SK-N-SH (cell line): ENCODE results near the gene LEKR1. TPM values are rescaled to one million over a fixed set of nuclear protein-coding genes. Genes with fewer than 3 reads are reported as not detected.

Experiments used
- CTCF ChIA-PET: fragments of 300-600, 350-600 bp; formaldehyde crosslinking; extraction: SDS; loops from one replicate; lab custom pipeline; 2021; lab: Yijun Ruan, JAX
- POLR2A ChIA-PET: fragments of 350-600 bp; sonication (Branson Sonifier 250); formaldehyde crosslinking; extraction: SDS; loops from one replicate; lab custom pipeline; 2020; ENCODE audit warnings: antibody characterized with exemption, inconsistent platforms; lab: Yijun Ruan, JAX
- DNase-seq: peaks from one replicate; pipeline ENCODE4 v3.0.0; 2012
- H2AFZ ChIP-seq: fragments of 200-600 bp; sonication (generic); 2 replicates; pipeline ENCODE4 v1.8.1; 2016; ENCODE audit warnings: antibody characterized with exemption, mild to moderate bottlenecking, low read depth
- H3F3A ChIP-seq: fragments of 200-600 bp; sonication (generic); replicated peaks from 2 replicates; pipeline ENCODE3; 2016; ENCODE audit warnings: antibody characterized with exemption, mild to moderate bottlenecking; ENCODE audit not compliant: insufficient read depth
- H3K27ac ChIP-seq, 2 experiments: fragments of 200-500 bp in 1 of 2; fragments of 200-600 bp in 1 of 2; sonication (Bioruptor generic) in 1 of 2; sonication (generic), shearing (Covaris generic) in 1 of 2; 2 replicates each; pipeline versions ENCODE4 v1.5.1 to v1.6.1; 2014 to 2016; ENCODE audit warnings: low read depth in 2 of 2, inconsistent platforms in 1 of 2, low read length in 1 of 2, mild to moderate bottlenecking in 1 of 2, mixed read lengths in 1 of 2
- H3K27me3 ChIP-seq: fragments of 200-600 bp; sonication (generic), shearing (Covaris generic); 2 replicates; pipeline ENCODE4 v1.6.1; 2016; ENCODE audit warnings: mixed run types; ENCODE audit not compliant: insufficient read depth
- H3K36me3 ChIP-seq, 2 experiments: fragments of 200-500 bp in 1 of 2; fragments of 200-600 bp in 1 of 2; sonication (Bioruptor generic) in 1 of 2; sonication (generic) in 1 of 2; replicated peaks in 1 of 2; 2 replicates each; pipeline versions ENCODE3 to v1.5.1; 2014 to 2016; ENCODE audit warnings: low read length in 1 of 2, mild to moderate bottlenecking in 1 of 2; ENCODE audit not compliant: insufficient read depth in 2 of 2, control insufficient read depth in 1 of 2
- H3K4me1 ChIP-seq, 2 experiments: fragments of 200-500 bp in 1 of 2; fragments of 200-600 bp in 1 of 2; sonication (Bioruptor generic) in 1 of 2; sonication (generic), shearing (Covaris generic) in 1 of 2; 2 replicates each; pipeline versions ENCODE4 v1.5.1 to v1.6.1; 2014 to 2016; ENCODE audit warnings: low read depth in 1 of 2, low read length in 1 of 2, mixed run types in 1 of 2; ENCODE audit not compliant: insufficient read depth in 2 of 2, control insufficient read depth in 1 of 2
- H3K4me2 ChIP-seq: fragments of 200-600 bp; sonication (generic), shearing (Covaris generic); 2 replicates; pipeline ENCODE4 v1.6.1; 2017; ENCODE audit warnings: mixed run types
- H3K4me3 ChIP-seq, 2 experiments: fragments of 200-500 bp in 1 of 2; fragments of 200-600 bp in 1 of 2; sonication (Bioruptor generic) in 1 of 2; sonication (generic), shearing (Covaris generic) in 1 of 2; 2 replicates each; pipeline versions ENCODE4 v1.5.1 to v1.8.1; 2014 to 2016; ENCODE audit warnings: low read depth in 2 of 2, inconsistent platforms in 1 of 2, low read length in 1 of 2, mild to moderate bottlenecking in 1 of 2, mixed read lengths in 1 of 2, moderate library complexity in 1 of 2
- H3K79me2 ChIP-seq: fragments of 200-600 bp; sonication (generic); 2 replicates; pipeline ENCODE4 v1.8.1; 2017; ENCODE audit warnings: mild to moderate bottlenecking; ENCODE audit not compliant: insufficient read depth
- H3K9ac ChIP-seq: fragments of 200-600 bp; sonication (generic); 2 replicates; pipeline ENCODE4 v1.6.1; 2017; ENCODE audit warnings: mixed run types
- H3K9me2 ChIP-seq: fragments of 200-600 bp; sonication (generic); 2 replicates; pipeline ENCODE4 v1.6.1; 2017; ENCODE audit warnings: mixed run types
- H3K9me3 ChIP-seq: fragments of 200-600 bp; sonication (generic); 2 replicates; pipeline ENCODE4 v1.6.1; 2017; ENCODE audit warnings: mixed run types, mild to moderate bottlenecking, moderate library complexity
- H4K20me1 ChIP-seq: fragments of 200-600 bp; sonication (generic); 2 replicates; pipeline ENCODE4 v1.6.1; 2017; ENCODE audit warnings: mild to moderate bottlenecking, mixed run types; ENCODE audit not compliant: insufficient read depth
- ELF1 ChIP-seq: IDR thresholded peaks from 2 replicates; pipeline ENCODE4 v1.4.0; 2012
- EP300 ChIP-seq, 2 experiments: IDR thresholded peaks; 2 replicates each; pipeline versions ENCODE4 v1.4.0 to v1.6.1; 2012; ENCODE audit warnings: borderline replicate concordance in 1 of 2, low read depth in 1 of 2, low read length in 1 of 2
- EZH2phosphoT487 ChIP-seq: fragments of 200-600 bp; sonication (generic); IDR thresholded peaks from 2 replicates; pipeline ENCODE4 v1.6.1; 2017; ENCODE audit warnings: low read depth, mixed run types, mild to moderate bottlenecking, antibody characterized with exemption, moderate library complexity, borderline replicate concordance
- FOXM1 ChIP-seq: IDR thresholded peaks from 2 replicates; pipeline ENCODE4 v1.4.0; 2012; ENCODE audit warnings: low read depth, mild to moderate bottlenecking
- GATA2 ChIP-seq: sonication (generic); formaldehyde crosslinking; IDR thresholded peaks from 2 replicates; pipeline ENCODE4 v1.5.0; 2020; ENCODE audit warnings: mild to moderate bottlenecking, missing genetic modification reagents
- IRF3 ChIP-seq: fragments of 150-350 bp; IDR thresholded peaks from 2 replicates; pipeline ENCODE4 v1.6.1; 2016; ENCODE audit warnings: mild to moderate bottlenecking, low read depth, low read length
- JUND ChIP-seq: IDR thresholded peaks from 2 replicates; pipeline ENCODE4 v1.4.0; 2012
- MAX ChIP-seq: IDR thresholded peaks from 2 replicates; pipeline ENCODE4 v1.4.0; 2012; ENCODE audit warnings: low read depth
- MXI1 ChIP-seq: IDR thresholded peaks from 2 replicates; pipeline ENCODE4 v1.6.1; 2012; ENCODE audit warnings: mild to moderate bottlenecking, low read depth, low read length, improper control_type of control experiment
- NRF1 ChIP-seq: IDR thresholded peaks from 2 replicates; pipeline ENCODE4 v1.6.1; 2012; ENCODE audit warnings: low read depth, mild to moderate bottlenecking, low read length
- PBX3 ChIP-seq: IDR thresholded peaks from 2 replicates; pipeline ENCODE4; 2012
- RAD21 ChIP-seq: IDR thresholded peaks from 2 replicates; pipeline ENCODE4 v1.6.1; 2012; ENCODE audit warnings: mild to moderate bottlenecking, low read length
- SIN3A ChIP-seq: IDR thresholded peaks from 2 replicates; pipeline ENCODE4 v1.6.1; 2012; ENCODE audit warnings: low read depth, mild to moderate bottlenecking, low read length, moderate library complexity, borderline replicate concordance
- TCF12 ChIP-seq: IDR thresholded peaks from 2 replicates; pipeline ENCODE4 v1.4.0; 2012
- TEAD4 ChIP-seq: IDR thresholded peaks from 2 replicates; pipeline ENCODE4 v1.4.0; 2012; ENCODE audit warnings: mild to moderate bottlenecking, borderline replicate concordance; ENCODE audit not compliant: insufficient read depth
- USF1 ChIP-seq: IDR thresholded peaks from 2 replicates; pipeline ENCODE4 v1.4.0; 2012; ENCODE audit warnings: low read depth, borderline replicate concordance
- YY1 ChIP-seq: IDR thresholded peaks from 2 replicates; pipeline ENCODE4 v1.4.0; 2012; ENCODE audit warnings: low read depth, mild to moderate bottlenecking
- WGBS: methylation state at CpG from one replicate; pipeline ENCODE4 v1.1.6; 2017; ENCODE audit warnings: low lambda C conversion rate; 5-methylcytosine and 5-hydroxymethylcytosine counted together
- polyA plus RNA-seq, 3 experiments: library from polyadenylated mRNA; depleted of rRNA; stranded (reverse); fragments of >200 nt; gene quantifications; 2 replicates each; pipeline ENCODE4 v1.2.3, GENCODE V29; 2012
- TF ChIP-seq, protein P1 (sequence below): IDR thresholded peaks from 2 replicates; pipeline ENCODE4 v1.6.1; 2012; ENCODE audit warnings: mild to moderate bottlenecking, low read depth, low read length, moderate library complexity

Gene LEKR1
- polyA plus RNA-seq, 1 of the 3 experiments (the other 2 are of a cell fraction): 0.30 TPM

DNA sequence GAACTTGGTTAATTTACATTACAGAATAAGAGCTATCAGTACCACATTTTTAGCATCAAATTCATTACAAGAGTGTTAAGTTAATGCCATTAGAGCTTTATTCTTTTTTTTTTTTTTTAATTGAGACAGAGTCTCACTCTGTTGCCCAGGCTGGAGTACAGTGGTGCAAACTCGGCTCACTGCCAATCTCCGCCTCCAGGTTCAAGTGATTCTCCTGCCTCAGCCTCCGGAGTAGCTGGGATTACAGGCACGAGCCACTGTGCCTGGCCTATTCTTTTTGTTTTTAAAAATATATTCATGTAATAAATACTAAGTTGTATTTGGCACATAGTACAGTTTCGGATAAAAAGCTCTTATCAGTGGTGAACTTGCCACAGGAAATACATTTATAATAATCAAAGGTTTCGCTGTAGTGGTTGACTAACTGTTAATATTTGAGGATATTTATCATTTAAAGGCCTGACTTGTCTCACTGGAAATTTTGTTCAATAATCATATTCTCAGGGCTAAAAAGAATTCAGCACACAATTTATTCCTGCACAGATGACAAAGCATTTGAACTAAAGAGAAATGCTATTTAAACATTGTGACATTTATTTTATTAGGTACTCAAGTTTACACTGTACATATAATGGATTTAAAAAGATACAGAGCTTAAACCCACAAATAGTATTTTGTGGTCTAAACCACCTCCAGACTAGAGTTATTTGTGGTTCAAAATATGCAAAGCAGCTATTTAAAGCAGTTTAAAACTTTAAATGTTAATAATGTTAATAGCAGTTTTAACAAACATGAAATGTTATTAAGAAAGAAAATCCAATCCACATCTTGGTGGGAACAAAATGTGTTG, 6.1 kb upstream of the LEKR1 start:
- POLR2A ChIA-PET: no interaction called here
- H3K79me2 ChIP-seq: no peaks in the 10 kb centered on the region
- H3K9ac ChIP-seq: no peak overlapping the region
- H2AFZ ChIP-seq: no peak overlapping the region; the same call in 1 of the 2 replicates
- TF ChIP-seq EZH2phosphoT487: no peak
- TF ChIP-seq ELF1: no peak
- no peak for TF ChIP-seq RAD21
- TF ChIP-seq EP300 (IDR thresholded peaks at IDR 0.05; ENCODE audit: borderline replicate concordance in 1 of 2, low read depth in 1 of 2, low read length in 1 of 2): no peak
- TF ChIP-seq FOXM1: no peak
- TF ChIP-seq TEAD4: no peak
- TF ChIP-seq JUND: no peak
- no peak for TF ChIP-seq NRF1
- no peak for TF ChIP-seq YY1
- TF ChIP-seq SIN3A: no peak
- TF ChIP-seq USF1: no peak
- TF ChIP-seq MXI1: no peak
- no peak for TF ChIP-seq PBX3
- TF ChIP-seq, protein P1, sequence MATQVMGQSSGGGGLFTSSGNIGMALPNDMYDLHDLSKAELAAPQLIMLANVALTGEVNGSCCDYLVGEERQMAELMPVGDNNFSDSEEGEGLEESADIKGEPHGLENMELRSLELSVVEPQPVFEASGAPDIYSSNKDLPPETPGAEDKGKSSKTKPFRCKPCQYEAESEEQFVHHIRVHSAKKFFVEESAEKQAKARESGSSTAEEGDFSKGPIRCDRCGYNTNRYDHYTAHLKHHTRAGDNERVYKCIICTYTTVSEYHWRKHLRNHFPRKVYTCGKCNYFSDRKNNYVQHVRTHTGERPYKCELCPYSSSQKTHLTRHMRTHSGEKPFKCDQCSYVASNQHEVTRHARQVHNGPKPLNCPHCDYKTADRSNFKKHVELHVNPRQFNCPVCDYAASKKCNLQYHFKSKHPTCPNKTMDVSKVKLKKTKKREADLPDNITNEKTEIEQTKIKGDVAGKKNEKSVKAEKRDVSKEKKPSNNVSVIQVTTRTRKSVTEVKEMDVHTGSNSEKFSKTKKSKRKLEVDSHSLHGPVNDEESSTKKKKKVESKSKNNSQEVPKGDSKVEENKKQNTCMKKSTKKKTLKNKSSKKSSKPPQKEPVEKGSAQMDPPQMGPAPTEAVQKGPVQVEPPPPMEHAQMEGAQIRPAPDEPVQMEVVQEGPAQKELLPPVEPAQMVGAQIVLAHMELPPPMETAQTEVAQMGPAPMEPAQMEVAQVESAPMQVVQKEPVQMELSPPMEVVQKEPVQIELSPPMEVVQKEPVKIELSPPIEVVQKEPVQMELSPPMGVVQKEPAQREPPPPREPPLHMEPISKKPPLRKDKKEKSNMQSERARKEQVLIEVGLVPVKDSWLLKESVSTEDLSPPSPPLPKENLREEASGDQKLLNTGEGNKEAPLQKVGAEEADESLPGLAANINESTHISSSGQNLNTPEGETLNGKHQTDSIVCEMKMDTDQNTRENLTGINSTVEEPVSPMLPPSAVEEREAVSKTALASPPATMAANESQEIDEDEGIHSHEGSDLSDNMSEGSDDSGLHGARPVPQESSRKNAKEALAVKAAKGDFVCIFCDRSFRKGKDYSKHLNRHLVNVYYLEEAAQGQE: no peak
- no peak for TF ChIP-seq TCF12
- TF ChIP-seq GATA2 (CRISPR knock-in tag): no peak
- no peak for TF ChIP-seq IRF3
- no peak for TF ChIP-seq MAX
- TF ChIP-seq, all 33 proteins: peak for 0
- WGBS: 83% methylated on average over 6 of the region's 6 CpGs
- DNase-seq: no peak
- Histone ChIP-seq H3K4me1 (peaks cover 16 to 24% of the 10 kb centered on the region in 2 experiments; a peak in 3 of 4 replicates), H3K27me3 (no peaks in the 10 kb centered on the region), H3F3A (peaks cover 5% of the 10 kb centered on the region), H3K4me3 (no peak overlapping the region), H3K9me2 (no peaks in the 10 kb centered on the region), H3K36me3 (no peaks in the 10 kb centered on the region), H3K27ac (no peak overlapping the region), H3K9me3 (no peaks in the 10 kb centered on the region), H4K20me1 (no peaks in the 10 kb centered on the region), H3K4me2 (no peak overlapping the region)
- CTCF ChIA-PET: interaction anchor here (1.5 to 1.9 kb wide), 2 partner anchors 145 to 317 kb away, joined by 4 to 10 read pairs; partner anchors contain the start of gene TIPARP
